ENCODE measurements around the gene SYT1.

- TF ChIP-seq CTCF (conservative IDR thresholded peaks at IDR 0.05 in 1 of 2, IDR thresholded peaks at IDR 0.05 in 1 of 2; ENCODE audit: extremely low read depth in 1 of 2, insufficient read depth in 1 of 2, low read depth in 1 of 2, low read length in 2 of 2) = no peak
- no peak for TF ChIP-seq EZH2 (IDR thresholded peaks at IDR 0.05; ENCODE audit: borderline replicate concordance, low read length)
These were observed 300.3 kb downstream of the SYT1 start for GRCh38 chr12:79164890-79165289.

Data from mammary epithelial cell (primary cell).